KOPT-K1 (cell line): ENCODE measurements around the gene DPYSL4.

Experiments
- H3K27ac ChIP-seq: fragments of 200-600 bp; sonication (generic); 2 replicates; pipeline ENCODE4 v1.5.1; 2016; ENCODE audit warnings: antibody characterized with exemption, mild to moderate bottlenecking, low read depth, low read length; ENCODE audit not compliant: poor library complexity, severe bottlenecking
- H3K36me3 ChIP-seq: fragments of 200-600 bp; sonication (generic); 2 replicates; pipeline ENCODE4 v1.5.1; 2017; ENCODE audit warnings: antibody characterized with exemption, mild to moderate bottlenecking, low read length, moderate library complexity; ENCODE audit not compliant: insufficient read depth
- H3K9me3 ChIP-seq: fragments of 200-600 bp; sonication (generic); 2 replicates; pipeline ENCODE4 v1.5.1; 2017; ENCODE audit warnings: antibody characterized with exemption, low read length, mild to moderate bottlenecking; ENCODE audit not compliant: insufficient read depth, poor library complexity, severe bottlenecking

Gene DPYSL4

DNA sequence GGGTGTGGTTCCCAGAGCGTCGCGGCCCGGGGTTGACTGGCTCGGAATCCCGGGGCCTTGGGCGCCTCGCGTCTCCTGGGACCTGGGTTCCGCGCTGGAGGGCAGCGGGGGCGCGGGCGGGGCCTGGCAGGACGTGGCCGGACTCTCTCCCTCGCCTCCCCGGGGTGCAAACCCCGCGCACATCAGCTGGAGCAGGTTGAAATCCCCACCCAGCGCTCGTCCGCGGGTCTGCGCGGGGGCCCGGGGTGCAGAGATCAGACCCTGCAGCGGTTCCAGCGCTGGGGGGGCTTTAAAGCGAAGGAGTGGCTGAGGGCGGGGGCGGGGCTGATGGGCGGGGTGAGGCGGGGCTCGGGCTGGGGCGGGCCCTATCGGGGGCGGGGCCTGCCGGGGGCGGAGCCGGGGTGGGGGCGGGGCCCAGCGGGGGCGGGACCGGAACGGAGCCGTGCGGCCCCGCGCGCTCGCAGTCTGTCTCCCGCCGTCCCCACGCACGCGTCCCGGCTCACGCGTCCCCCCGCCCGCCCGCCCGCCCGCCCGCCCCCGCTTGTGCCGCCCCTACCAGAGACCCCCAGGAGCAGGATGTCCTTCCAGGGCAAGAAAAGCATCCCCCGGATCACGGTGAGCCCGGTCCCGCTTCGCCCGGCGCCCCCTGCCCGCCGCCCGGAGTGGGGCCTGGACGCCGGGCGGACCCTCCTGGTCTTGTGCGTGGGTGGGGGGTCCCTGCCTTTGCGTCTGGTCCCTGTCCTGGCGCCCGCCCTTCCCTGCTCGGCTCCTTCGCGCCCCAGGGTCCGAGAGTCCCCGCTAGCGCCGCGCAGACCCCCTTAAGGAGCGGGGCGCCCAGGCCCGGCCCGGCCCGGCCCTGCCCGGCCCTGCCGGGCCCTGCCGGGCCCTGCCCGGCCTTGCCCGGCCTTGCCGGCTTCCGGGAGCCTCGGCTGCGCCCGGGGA, at the start of gene DPYSL4:
Gene DPYSL4, plus strand, starts transcription at position 461 of the 942 bp plus-strand sequence. Its CDS starts 116 bp downstream, at position 577.
- Histone ChIP-seq H3K36me3 (no peaks in the 10 kb centered on the region), H3K27ac (no peak within 1 kb of the TSS), H3K9me3 (no peaks in the 10 kb centered on the region)

DNA sequence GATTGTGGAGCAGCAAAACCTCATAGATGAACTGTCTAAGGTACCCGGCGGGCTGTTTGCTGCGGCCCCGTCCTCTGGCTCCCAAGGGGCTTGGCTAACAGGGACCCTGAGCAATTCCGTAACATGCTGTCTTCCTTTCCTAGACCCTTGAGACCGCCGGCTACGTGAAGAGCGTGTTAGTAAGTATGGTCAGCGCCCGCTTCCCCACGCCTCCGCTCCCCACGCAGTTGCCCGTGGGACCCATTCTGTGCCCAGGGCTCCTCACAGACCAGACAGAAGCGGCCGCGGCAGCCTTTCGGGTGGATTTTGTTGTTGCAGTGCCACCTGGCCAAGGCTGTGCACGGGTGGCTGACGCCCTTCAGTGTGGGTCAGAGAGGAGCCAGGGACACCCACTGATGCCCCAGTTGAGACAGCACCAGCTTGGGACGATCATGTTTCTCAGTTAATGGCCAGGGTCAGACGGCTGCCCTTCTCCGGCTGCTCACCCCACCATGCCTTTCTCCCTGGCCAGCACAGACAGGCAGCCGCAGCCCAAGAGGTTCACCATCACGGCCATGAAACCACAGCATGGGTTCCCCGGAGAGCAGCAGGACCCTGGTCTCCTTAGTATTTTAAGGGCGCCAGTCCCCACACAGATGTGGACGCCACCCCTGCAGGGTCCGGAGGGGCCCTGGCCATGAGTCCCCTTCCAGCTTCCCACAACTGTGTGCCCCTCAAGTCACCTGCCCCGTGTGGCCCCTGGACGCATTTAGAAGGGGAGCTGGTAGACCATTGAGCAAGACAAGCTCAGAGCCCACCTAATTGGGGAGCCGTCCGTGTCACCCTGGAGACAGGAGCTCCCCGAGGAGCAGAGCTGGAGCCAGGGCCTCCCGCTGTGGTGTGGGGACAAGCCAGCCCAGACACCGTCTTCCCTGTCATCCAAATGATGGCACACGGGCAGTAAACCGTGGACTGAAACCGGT, 49.4 kb upstream of the DPYSL4 start:
- Histone ChIP-seq H3K36me3 (no peaks in the 10 kb centered on the region), H3K27ac (no peak overlapping the region), H3K9me3 (no peaks in the 10 kb centered on the region)

- Histone ChIP-seq H3K27ac (no peak overlapping the region), H3K36me3 (no peaks in the 10 kb centered on the region), H3K9me3 (no peaks in the 10 kb centered on the region)
Observed at GRCh38 chr10:132138133-132138532, 48.6 kb upstream of the DPYSL4 start.

GRCh38 chr10:132138596-132138995, 48.2 kb upstream of the DPYSL4 start:
- Histone ChIP-seq H3K27ac (no peak overlapping the region), H3K9me3 (no peaks in the 10 kb centered on the region), H3K36me3 (no peaks in the 10 kb centered on the region)

DNA sequence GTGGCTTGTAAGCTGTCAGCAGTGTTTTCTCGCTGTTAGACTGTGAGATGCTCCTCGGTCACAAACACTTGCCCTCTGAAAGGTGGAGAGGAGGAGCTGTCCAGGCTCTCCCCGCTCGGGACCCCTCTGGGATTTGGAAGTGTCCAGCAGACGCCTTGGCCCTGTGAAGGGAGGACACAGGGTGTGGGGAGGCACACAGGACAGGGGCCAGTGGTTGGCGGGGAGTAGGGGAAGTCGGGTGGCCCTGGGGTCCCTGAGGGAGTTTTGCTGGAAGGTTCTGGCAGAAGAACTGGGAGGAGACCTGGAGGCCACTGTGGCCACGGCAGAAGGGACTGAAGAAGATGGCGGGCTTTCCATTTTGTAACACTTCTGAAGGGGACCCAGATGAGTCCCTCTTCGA, 47.2 kb upstream of the DPYSL4 start:
- no peaks in the 10 kb centered on the region for H3K9me3 ChIP-seq
- H3K36me3 ChIP-seq: no peaks in the 10 kb centered on the region
- no peak overlapping the region for H3K27ac ChIP-seq

DNA sequence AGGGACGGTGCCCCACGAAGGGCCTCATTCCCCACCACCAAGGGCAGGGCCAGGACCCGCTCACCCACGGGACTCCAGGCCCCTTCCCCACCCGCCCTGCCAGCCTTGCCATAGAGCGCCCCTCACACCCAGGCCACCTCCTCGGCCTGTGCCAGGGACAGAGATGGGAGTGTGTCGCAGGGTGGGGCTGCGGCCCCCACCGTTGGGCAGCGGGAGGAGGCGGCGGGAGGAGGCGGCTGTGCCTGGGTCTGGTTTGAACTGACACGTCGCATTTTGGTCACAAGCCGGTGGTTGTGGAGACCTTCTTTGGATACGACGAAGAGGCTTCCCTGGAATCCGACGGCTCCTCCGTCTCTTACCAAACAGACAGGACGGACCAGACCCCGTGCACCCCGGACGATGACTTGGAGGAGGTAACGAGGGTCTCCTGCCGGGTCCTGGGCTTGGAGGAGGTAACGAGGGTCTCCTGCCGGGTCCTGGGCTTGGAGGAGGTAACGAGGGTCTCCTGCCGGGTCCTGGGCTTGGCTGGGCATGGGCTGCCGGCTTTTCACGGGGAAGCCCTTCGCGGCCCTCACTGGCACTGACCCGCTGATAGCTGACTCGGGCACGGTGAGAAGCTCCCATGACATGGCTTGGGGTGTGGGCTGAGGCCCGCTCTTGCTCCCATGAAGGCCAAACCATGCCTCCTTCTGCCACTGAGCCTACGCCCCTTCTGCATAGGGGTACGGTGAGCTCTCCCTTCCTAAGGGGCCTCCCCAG, 46.4 kb upstream of the DPYSL4 start:
- Histone ChIP-seq H3K36me3 (no peaks in the 10 kb centered on the region), H3K27ac (no peak overlapping the region), H3K9me3 (no peaks in the 10 kb centered on the region)

- no peaks in the 10 kb centered on the region for H3K9me3 ChIP-seq
- H3K27ac ChIP-seq: no peak overlapping the region
- H3K36me3 ChIP-seq: no peaks in the 10 kb centered on the region
Observed at GRCh38 chr10:132141076-132141475, 45.7 kb upstream of the DPYSL4 start.

- H3K9me3 ChIP-seq: no peaks in the 10 kb centered on the region
- no peak overlapping the region for H3K27ac ChIP-seq
Observed at GRCh38 chr10:132141526-132142395, 45.0 kb upstream of the DPYSL4 start.

DNA sequence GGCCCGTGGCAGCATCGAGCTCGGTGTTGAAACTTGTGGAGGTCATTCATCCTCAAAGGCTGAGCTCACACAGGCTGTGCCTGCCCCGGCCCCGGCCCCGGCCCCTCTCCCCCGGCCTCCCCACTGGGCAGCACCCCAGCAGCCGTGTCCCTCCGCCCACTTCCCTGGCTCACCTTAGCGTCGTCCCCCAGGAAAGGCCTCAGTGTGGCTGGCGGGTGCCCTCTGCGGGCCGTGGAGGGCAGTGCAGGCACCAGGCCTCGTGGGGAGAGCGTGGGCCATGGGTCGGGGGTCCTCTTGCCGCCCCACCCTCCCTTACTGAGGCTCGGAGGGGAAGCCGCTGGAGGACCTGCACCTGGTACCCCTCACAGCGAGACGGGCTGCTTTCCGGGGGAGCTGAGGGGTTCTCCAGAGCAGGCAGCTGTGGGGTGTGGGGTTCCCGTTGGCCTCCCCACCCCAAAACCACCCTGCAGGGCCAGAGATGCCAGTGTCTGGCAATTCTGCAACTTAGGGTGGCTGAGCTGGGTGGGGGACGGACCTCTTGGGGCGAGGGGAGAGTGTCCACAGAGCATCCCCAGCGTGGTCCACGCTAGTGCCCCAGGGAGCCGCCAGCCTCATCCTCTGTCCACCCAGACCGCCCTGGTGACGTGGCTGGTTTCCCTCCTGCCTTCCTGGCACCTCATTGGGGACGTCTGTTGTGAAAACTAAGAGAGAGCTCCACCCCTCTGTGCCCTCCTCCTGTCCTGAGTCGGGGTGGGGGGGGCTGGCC, 44.2 kb upstream of the DPYSL4 start:
- no peak overlapping the region for H3K27ac ChIP-seq
- H3K9me3 ChIP-seq: no peaks in the 10 kb centered on the region
- no peaks in the 10 kb centered on the region for H3K36me3 ChIP-seq

More at GRCh38 chr10:132141526-132142395, 45.0 kb upstream of the DPYSL4 start:
- H3K36me3 ChIP-seq: no peaks in the 10 kb centered on the region

DNA sequence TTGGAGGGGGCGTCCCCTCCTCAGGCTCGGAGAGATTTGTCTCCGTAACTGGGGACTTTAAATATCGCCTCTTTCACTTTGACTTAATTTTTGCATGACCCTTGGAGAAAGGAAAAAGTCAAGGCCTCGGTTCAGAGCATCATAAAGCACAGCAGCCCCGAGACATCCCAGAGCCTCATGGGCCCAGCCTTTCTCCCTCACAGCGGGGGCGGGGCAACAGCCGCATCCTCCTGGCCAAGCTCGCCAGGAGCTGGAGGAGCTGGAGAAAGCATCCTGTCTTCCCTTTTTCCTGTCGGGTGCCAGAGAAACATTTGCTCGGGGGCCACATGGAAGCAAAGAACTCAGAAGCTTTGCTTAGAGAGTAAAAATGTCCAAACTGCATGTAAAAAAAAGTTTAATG, 43.6 kb upstream of the DPYSL4 start:
- no peaks in the 10 kb centered on the region for H3K36me3 ChIP-seq
- no peak overlapping the region for H3K27ac ChIP-seq
- H3K9me3 ChIP-seq: no peaks in the 10 kb centered on the region

GRCh38 chr10:132144086-132144485, 42.7 kb upstream of the DPYSL4 start:
- Histone ChIP-seq H3K27ac (no peak overlapping the region), H3K9me3 (no peaks in the 10 kb centered on the region), H3K36me3 (no peaks in the 10 kb centered on the region)

DNA sequence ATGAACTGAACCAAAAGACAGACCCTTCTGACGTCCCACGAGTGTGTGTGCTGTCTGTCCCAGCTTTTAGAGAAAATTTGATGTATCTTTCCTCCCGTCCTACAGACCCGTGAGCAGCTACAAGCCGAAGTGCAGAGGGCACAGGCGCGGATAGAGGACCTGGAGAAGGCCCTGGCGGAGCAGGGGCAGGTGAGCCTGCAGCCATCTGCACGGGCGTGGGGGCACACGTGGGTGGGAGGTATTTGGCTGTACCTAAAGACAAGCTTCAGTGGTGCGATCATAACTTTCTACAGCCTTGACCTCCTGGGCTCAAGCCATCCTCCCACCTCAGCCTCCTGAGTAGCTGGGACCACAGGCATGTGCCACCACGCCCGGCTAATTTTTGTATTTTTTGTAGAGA, 41.7 kb upstream of the DPYSL4 start:
- H3K9me3 ChIP-seq: no peaks in the 10 kb centered on the region
- no peaks in the 10 kb centered on the region for H3K36me3 ChIP-seq
- H3K27ac ChIP-seq: no peak overlapping the region

GRCh38 chr10:132145521-132146185, 41.1 kb upstream of the DPYSL4 start:
- H3K9me3 ChIP-seq: no peaks in the 10 kb centered on the region
- H3K27ac ChIP-seq: no peak overlapping the region
- no peaks in the 10 kb centered on the region for H3K36me3 ChIP-seq
